Breast epithelium (tissue), 4 donors: Measurements from ENCODE around the gene NLRX1. TPM values are rescaled to one million over a fixed set of nuclear protein-coding genes. Genes with fewer than 3 reads are reported as not detected.
"Not testable (repeated sequence)": the region's sequence is repeated elsewhere in the genome, so short reads cannot be mapped to it uniquely, and the experiment has no call there.

Source experiments
- DNase-seq, 2 donors: peaks; one replicate each; pipeline ENCODE4 v3.0.0-alpha.2; 2019; ENCODE audit warnings: low spot score in 2 of 2
- H3K27ac ChIP-seq, 2 donors: fragments of 200-600 bp; sonication (generic) in 1 of 2; one replicate each; pipeline ENCODE4 v1.5.1; 2016 to 2019; ENCODE audit warnings: mild to moderate bottlenecking in 1 of 2
- H3K27me3 ChIP-seq, 2 donors: fragments of 200-600 bp; sonication (generic) in 1 of 2; one replicate each; pipeline versions ENCODE4 v1.5.1 to v1.6.0; 2017 to 2019; ENCODE audit warnings: control low read depth in 1 of 2, mild to moderate bottlenecking in 1 of 2
- H3K36me3 ChIP-seq: fragments of 200-600 bp; one replicate; pipeline ENCODE4 v1.5.1; 2019
- H3K4me1 ChIP-seq, 2 donors: fragments of 200-600 bp; sonication (generic); one replicate each; pipeline ENCODE4 v1.5.1; 2016 to 2019; ENCODE audit warnings: control low read depth in 1 of 2
- H3K4me3 ChIP-seq, 3 donors: fragments of 200-600 bp; sonication (generic); 1 replicate in 2 of 3; 2 replicates in 1 of 3; pipeline ENCODE4 v1.5.1; 2016 to 2019; ENCODE audit warnings: mild to moderate bottlenecking in 3 of 3, moderate library complexity in 2 of 3
- H3K9me3 ChIP-seq, 2 donors: fragments of 200-600 bp; sonication (generic) in 1 of 2; one replicate each; pipeline ENCODE4 v1.5.1; 2016 to 2019; ENCODE audit warnings: control low read depth in 1 of 2
- POLR2A ChIP-seq: fragments of 450-650 bp; IDR thresholded peaks from one replicate; pipeline ENCODE4 v1.6.1; 2016; ENCODE audit warnings: antibody characterized with exemption, mild to moderate bottlenecking, moderate library complexity
- POLR2AphosphoS5 ChIP-seq, 3 donors: sonication (generic); formaldehyde crosslinking; IDR thresholded peaks; one replicate each; pipeline ENCODE4 v1.6.1; 2017; ENCODE audit warnings: antibody characterized with exemption in 3 of 3
- intact Hi-C: fragments of 100-400 bp; cut with DNase I; formaldehyde crosslinking; loops from one replicate; pipeline ENCODE4 v1.15.1; 2023; ENCODE audit warnings: low total_unique reads
- total RNA-seq, 3 donors: library from RNA; depleted of rRNA; stranded (reverse); fragments of >200 nt; gene quantifications; one replicate each; pipeline ENCODE4 v1.1.0, GENCODE V29; 2016
- TF ChIP-seq, protein P1 (sequence below), 3 donors: fragments of 450-650 bp; IDR thresholded peaks; one replicate each; pipeline ENCODE4 v1.5.1; 2016 to 2017; ENCODE audit warnings: antibody characterized with exemption in 3 of 3, mild to moderate bottlenecking in 3 of 3, moderate library complexity in 3 of 3

NLRX1 gene
- total RNA-seq, 3 donors from 2014 or later: 11.5 to 16.1 (median 13.3) TPM

DNA sequence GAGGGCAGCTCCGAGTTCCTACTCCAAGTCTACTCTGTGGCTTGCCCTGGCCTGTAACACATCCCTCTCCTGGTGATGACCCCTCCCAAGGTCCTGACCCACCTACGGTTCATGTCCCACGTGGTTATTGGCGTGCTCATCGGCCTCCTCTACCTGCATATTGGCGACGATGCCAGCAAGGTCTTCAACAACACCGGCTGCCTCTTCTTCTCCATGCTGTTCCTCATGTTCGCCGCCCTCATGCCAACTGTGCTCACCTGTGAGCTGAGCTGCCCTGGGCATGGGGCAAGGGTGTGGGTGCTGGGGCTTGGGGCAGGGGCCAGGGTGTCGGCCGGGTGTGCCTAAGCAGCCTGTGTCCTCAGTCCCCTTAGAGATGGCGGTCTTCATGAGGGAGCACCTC, 10.1 kb upstream of the NLRX1 start:
- H3K9me3 ChIP-seq: no peaks in the 10 kb centered on the region
- no peak for DNase-seq
- no peaks in the 10 kb centered on the region for H3K36me3 ChIP-seq
- no peak overlapping the region for H3K4me3 ChIP-seq
- intact Hi-C loops: no loop called here
- H3K27ac ChIP-seq: no peak overlapping the region
- H3K27me3 ChIP-seq: no peaks in the 10 kb centered on the region
- H3K4me1 ChIP-seq: no peaks in the 10 kb centered on the region
- TF ChIP-seq POLR2A (no peak), POLR2AphosphoS5 (IDR thresholded peaks at IDR 0.05) (no peak)
- TF ChIP-seq, protein P1, sequence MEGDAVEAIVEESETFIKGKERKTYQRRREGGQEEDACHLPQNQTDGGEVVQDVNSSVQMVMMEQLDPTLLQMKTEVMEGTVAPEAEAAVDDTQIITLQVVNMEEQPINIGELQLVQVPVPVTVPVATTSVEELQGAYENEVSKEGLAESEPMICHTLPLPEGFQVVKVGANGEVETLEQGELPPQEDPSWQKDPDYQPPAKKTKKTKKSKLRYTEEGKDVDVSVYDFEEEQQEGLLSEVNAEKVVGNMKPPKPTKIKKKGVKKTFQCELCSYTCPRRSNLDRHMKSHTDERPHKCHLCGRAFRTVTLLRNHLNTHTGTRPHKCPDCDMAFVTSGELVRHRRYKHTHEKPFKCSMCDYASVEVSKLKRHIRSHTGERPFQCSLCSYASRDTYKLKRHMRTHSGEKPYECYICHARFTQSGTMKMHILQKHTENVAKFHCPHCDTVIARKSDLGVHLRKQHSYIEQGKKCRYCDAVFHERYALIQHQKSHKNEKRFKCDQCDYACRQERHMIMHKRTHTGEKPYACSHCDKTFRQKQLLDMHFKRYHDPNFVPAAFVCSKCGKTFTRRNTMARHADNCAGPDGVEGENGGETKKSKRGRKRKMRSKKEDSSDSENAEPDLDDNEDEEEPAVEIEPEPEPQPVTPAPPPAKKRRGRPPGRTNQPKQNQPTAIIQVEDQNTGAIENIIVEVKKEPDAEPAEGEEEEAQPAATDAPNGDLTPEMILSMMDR (IDR thresholded peaks at IDR 0.05): no peak

DNA sequence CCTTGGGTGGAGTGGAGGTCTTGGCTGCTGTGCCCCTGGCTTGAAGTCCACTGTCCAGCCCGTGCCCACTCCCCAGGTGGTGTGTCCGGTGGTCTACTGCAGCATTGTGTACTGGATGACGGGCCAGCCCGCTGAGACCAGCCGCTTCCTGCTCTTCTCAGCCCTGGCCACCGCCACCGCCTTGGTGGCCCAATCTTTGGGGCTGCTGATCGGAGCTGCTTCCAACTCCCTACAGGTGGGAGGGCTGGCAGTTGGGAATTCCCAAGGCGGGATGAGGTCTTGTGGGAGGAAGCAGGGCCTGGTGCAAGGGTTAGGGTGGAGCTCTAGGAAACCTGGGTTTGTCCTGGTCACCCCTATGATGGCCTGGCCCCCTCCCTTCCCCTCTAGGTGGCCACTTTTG, 8.4 kb upstream of the NLRX1 start:
- DNase-seq: no peak
- TF ChIP-seq POLR2AphosphoS5 (IDR thresholded peaks at IDR 0.05) (no peak), POLR2A (no peak)
- TF ChIP-seq, protein P1 (IDR thresholded peaks at IDR 0.05): no peak
- intact Hi-C loops: no loop called here
- no peaks in the 10 kb centered on the region for H3K9me3 ChIP-seq
- no peak overlapping the region for H3K4me3 ChIP-seq
- no peak overlapping the region for H3K27ac ChIP-seq
- H3K27me3 ChIP-seq: no peaks in the 10 kb centered on the region
- H3K4me1 ChIP-seq: no peaks in the 10 kb centered on the region
- H3K36me3 ChIP-seq: no peaks in the 10 kb centered on the region

DNA sequence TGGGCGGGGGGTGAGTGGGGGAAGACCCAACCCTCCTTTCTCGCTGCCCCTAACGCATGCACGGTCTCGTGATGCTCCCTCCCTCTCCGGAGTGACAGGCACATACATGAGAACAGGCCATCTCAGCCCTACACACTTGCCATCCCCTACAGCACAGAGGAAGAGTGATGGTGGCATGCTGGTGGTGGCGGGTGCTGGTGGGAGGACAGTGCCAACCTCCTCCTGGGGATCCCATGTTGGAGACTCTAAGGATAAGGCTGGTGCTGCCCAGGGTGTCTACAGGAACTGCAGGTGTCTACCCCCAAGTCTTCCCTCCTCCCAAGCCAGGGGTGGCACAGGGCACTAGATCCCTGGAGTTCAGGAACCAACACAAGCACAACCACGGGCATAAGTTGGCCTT, 6.7 kb upstream of the NLRX1 start:
- no peaks in the 10 kb centered on the region for H3K36me3 ChIP-seq
- TF ChIP-seq, protein P1 (IDR thresholded peaks at IDR 0.05): no peak
- TF ChIP-seq POLR2AphosphoS5 (IDR thresholded peaks at IDR 0.05): no peak
- no peak for TF ChIP-seq POLR2A
- no peaks in the 10 kb centered on the region for H3K27me3 ChIP-seq
- no peak overlapping the region for H3K4me3 ChIP-seq
- H3K27ac ChIP-seq: no peak overlapping the region
- no peaks in the 10 kb centered on the region for H3K9me3 ChIP-seq
- no peaks in the 10 kb centered on the region for H3K4me1 ChIP-seq
- no peak for DNase-seq
- intact Hi-C loops: loop anchor here (1.0 kb wide), 1 partner anchor 23 kb away; the partner anchor contains the start of gene NHERF4

DNA sequence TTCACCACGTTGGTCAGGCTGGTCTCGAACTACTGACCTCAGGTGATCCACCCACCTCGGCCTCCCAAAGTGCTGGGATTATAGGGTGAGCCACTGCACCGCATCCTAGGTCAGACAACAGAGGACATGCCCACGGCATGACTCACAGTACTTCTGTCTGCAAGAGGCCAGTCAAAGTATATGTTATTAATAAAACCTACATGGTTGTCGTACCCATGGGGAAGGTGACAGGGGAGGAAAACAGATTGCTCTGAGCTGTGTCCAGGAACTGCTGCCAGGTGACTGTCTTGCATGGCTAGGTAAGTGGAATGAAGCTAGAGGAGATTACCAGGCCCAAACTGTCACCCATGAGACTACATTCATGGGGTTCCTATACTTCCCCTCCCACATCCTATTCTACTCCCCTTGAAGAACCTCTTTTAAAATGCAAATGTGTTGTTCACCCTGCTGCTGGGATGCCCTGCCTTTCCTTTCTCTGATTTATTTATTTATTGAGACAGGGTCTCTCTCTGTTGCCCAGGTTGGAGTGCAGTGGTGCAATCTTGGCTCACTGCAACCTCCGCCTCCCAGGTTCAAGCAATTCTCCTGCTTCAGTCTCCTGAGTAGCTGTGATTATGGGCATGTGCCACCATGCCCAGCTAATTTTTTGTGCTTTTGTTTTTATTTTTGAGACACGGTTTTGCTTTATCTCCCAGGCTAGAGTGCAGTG, 2.0 kb upstream of the NLRX1 start:
- Histone ChIP-seq H3K4me3 (no peak overlapping the region), H3K4me1 (no peaks in the 10 kb centered on the region), H3K36me3 (no peaks in the 10 kb centered on the region), H3K9me3 (no peaks in the 10 kb centered on the region), H3K27me3 (no peaks in the 10 kb centered on the region), H3K27ac (no peak overlapping the region)
- DNase-seq: no peak
- intact Hi-C loops: no loop called here
- TF ChIP-seq, protein P1 (IDR thresholded peaks at IDR 0.05): no peak
- TF ChIP-seq POLR2AphosphoS5 (IDR thresholded peaks at IDR 0.05): no peak
- no peak for TF ChIP-seq POLR2A

DNA sequence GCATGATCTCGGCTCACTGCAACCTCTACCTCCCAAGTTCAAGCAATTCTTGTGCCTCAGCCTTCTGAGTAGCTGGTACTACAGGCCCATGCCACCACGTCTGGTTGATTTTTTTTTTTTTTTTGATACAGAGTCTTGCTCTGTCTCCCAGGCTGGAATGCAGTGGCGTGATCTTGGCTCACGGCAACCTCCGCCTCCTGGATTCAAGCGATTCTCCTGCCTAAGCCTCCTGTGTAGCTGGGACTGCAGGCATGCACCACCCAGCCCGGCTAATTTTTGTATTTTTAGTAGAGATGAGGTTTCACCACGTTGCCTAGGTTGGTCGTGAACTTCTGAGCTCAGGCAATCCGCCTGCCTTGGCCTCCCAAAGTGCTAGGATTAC, 1.5 kb upstream of the NLRX1 start:
- H3K4me1 ChIP-seq, DNase-seq, H3K27me3 ChIP-seq, intact Hi-C loops, H3K4me3 ChIP-seq, H3K36me3 ChIP-seq, H3K9me3 ChIP-seq, H3K27ac ChIP-seq: not testable (repeated sequence)
